22Rv1 (cell line): ENCODE measurements around the gene ATG9B.

Source experiments
- CTCF ChIP-seq: fragments of 450-650 bp; IDR thresholded peaks from 2 replicates; pipeline ENCODE4 v1.5.1; 2017; ENCODE audit warnings: mild to moderate bottlenecking
- ZFX ChIP-seq: fragments of 450-650 bp; IDR thresholded peaks from 2 replicates; pipeline ENCODE4 v1.6.1; 2017; ENCODE audit warnings: antibody characterized with exemption, borderline replicate concordance

DNA sequence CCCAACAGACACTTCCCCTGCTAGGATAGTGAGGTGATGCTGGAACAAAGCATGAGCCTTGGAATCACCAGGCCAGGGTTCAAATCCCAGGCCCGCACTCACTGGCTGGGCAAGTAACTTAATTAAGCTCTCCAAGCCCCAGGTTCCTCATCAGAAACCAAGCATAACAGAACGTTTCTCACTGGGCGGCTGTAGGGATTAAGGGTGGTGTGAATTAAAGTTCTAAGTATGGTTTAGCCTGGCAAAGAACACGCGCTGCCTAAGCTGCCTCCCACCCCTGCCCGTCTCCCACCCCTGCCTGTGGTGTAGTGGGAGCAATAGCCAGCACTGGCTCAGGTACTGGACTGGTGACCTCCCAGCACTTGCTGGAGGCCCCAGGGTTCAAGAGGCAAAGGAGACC is 40.7 kb upstream of the ATG9B start:
- TF ChIP-seq ZFX (no peak), CTCF (no peak)
